SU-DHL-6 (cell line): ENCODE measurements around the gene RBM34.

Experiments
- H2AFZ ChIP-seq: fragments of 200-600 bp; sonication (generic); 2 replicates; pipeline ENCODE4 v1.6.1; 2014; ENCODE audit warnings: low read depth, mild to moderate bottlenecking, moderate library complexity, mixed read lengths, antibody characterized with exemption, low read length; ENCODE audit not compliant: severe bottlenecking
- H3F3A ChIP-seq: fragments of 200-600 bp; shearing (Covaris generic); 2 replicates; pipeline ENCODE4 v1.6.0; 2016; ENCODE audit warnings: antibody characterized with exemption, mild to moderate bottlenecking; ENCODE audit not compliant: insufficient read depth
- H3K27ac ChIP-seq: fragments of 200-600 bp; sonication (generic); 2 replicates; pipeline ENCODE4 v1.5.1; 2016; ENCODE audit warnings: low read depth, mild to moderate bottlenecking, low read length, moderate library complexity, mixed read lengths
- H3K27me3 ChIP-seq: fragments of 200-600 bp; sonication (generic), shearing (Covaris generic); 2 replicates; pipeline ENCODE4 v1.6.0; 2014; ENCODE audit warnings: mild to moderate bottlenecking, low read length
- H3K36me3 ChIP-seq: fragments of 200-600 bp; sonication (generic); 2 replicates; pipeline ENCODE4 v1.6.1; 2014; ENCODE audit warnings: mild to moderate bottlenecking, low read length, mixed read lengths
- H3K4me2 ChIP-seq: fragments of 300-600, 200-600 bp; shearing (Covaris generic), sonication (generic); 2 replicates; pipeline ENCODE4 v1.6.0; 2014; ENCODE audit warnings: low read length, low read depth, mild to moderate bottlenecking; ENCODE audit not compliant: poor library complexity, severe bottlenecking
- H3K4me3 ChIP-seq: fragments of 200-600 bp; sonication (generic); 2 replicates; pipeline ENCODE4 v1.5.1; 2014; ENCODE audit warnings: antibody characterized with exemption, low read length, mild to moderate bottlenecking, mixed read lengths; ENCODE audit not compliant: insufficient read depth, poor library complexity, severe bottlenecking
- H3K79me2 ChIP-seq: fragments of 200-600 bp; sonication (generic); 2 replicates; pipeline ENCODE4 v1.6.1; 2014; ENCODE audit warnings: mild to moderate bottlenecking, low read length, moderate library complexity; ENCODE audit not compliant: insufficient read depth
- H3K9ac ChIP-seq: fragments of 200-600 bp; sonication (generic); 2 replicates; pipeline ENCODE4 v1.7.0; 2014; ENCODE audit warnings: mild to moderate bottlenecking, low read length
- H3K9me2 ChIP-seq: fragments of 200-600 bp; sonication (generic); replicated peaks from 2 replicates; pipeline ENCODE4 v1.6.1; 2014; ENCODE audit warnings: low read length; ENCODE audit not compliant: insufficient read depth
- H3K9me3 ChIP-seq: fragments of 200-600 bp; sonication (generic); 2 replicates; pipeline ENCODE4 v1.6.1; 2014; ENCODE audit warnings: low read length, mixed read lengths; ENCODE audit not compliant: insufficient read depth
- H4K20me1 ChIP-seq: fragments of 200-600 bp; sonication (generic); 2 replicates; pipeline ENCODE4 v1.6.1; 2014; ENCODE audit warnings: low read depth, mild to moderate bottlenecking, antibody characterized with exemption, low read length, moderate library complexity, mixed read lengths
- EZH2phosphoT487 ChIP-seq: fragments of 200-600 bp; sonication (generic), shearing (Covaris generic); conservative IDR thresholded peaks from 2 replicates; pipeline ENCODE4 v1.6.1; 2018; ENCODE audit warnings: mild to moderate bottlenecking, antibody characterized with exemption, low read length, moderate library complexity, mixed read lengths
- TF ChIP-seq, protein P1 (sequence below): fragments of 200-600 bp; sonication (generic); IDR thresholded peaks from one replicate; pipeline ENCODE4 v1.5.1; 2017; ENCODE audit warnings: antibody characterized with exemption, mild to moderate bottlenecking, low read length, moderate library complexity; ENCODE audit not compliant: insufficient read depth, poor library complexity, severe bottlenecking

The RBM34 gene

DNA sequence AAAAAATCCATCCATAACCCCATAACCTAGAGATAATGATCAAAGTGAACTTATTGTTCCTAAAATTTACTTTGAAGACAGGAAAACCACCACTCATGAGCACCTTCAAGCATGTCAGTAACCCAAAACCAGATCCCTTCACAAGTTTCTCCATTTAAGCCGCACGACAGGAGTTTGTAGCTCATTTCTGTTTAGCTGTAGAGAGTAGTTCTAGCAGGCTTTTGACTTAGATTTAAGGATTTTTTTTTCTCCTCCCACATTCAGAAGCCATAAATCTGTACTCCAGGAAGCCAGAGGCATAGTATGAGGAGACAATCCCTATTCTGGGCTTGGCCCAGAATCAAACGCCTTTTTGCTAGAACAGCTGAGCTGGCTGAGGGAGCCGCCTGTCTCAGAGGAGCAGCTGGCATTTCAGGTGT, 58.0 kb downstream of the RBM34 start:
- no peaks in the 10 kb centered on the region for H3K9me2 ChIP-seq
- H3K27ac ChIP-seq = no peak overlapping the region
- H3K9me3 ChIP-seq = no peaks in the 10 kb centered on the region
- no peak overlapping the region for H3K9ac ChIP-seq
- H3F3A ChIP-seq = peaks cover 33% of the 10 kb centered on the region
- no peaks in the 10 kb centered on the region for H4K20me1 ChIP-seq
- no peaks in the 10 kb centered on the region for H3K36me3 ChIP-seq
- TF ChIP-seq, protein P1, sequence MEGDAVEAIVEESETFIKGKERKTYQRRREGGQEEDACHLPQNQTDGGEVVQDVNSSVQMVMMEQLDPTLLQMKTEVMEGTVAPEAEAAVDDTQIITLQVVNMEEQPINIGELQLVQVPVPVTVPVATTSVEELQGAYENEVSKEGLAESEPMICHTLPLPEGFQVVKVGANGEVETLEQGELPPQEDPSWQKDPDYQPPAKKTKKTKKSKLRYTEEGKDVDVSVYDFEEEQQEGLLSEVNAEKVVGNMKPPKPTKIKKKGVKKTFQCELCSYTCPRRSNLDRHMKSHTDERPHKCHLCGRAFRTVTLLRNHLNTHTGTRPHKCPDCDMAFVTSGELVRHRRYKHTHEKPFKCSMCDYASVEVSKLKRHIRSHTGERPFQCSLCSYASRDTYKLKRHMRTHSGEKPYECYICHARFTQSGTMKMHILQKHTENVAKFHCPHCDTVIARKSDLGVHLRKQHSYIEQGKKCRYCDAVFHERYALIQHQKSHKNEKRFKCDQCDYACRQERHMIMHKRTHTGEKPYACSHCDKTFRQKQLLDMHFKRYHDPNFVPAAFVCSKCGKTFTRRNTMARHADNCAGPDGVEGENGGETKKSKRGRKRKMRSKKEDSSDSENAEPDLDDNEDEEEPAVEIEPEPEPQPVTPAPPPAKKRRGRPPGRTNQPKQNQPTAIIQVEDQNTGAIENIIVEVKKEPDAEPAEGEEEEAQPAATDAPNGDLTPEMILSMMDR = no peak
- no peak for TF ChIP-seq EZH2phosphoT487
- no peak overlapping the region for H3K4me3 ChIP-seq
- no peaks in the 10 kb centered on the region for H3K27me3 ChIP-seq
- no peak overlapping the region for H3K4me2 ChIP-seq
- no peak overlapping the region for H2AFZ ChIP-seq
- no peaks in the 10 kb centered on the region for H3K79me2 ChIP-seq

DNA sequence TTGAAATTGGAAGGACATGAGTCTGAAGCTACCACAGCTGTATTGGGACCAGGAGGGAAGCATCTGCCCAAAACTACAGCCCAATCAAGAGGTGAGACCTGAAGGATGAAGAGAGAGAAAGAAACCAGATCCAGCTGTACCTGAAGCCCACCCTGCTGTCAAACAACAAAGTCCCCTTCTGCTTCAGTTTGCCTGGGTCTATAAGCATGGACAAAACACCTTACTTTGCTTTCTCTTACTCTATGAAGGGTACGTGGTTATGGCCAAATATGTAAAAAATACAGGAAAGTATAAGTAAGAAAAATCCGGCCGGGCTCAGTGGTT, 58.8 kb downstream of the RBM34 start:
- no peak for TF ChIP-seq EZH2phosphoT487
- TF ChIP-seq, protein P1 = no peak
- Histone ChIP-seq H3K4me2 (no peak overlapping the region), H3K27ac (no peak overlapping the region)

DNA sequence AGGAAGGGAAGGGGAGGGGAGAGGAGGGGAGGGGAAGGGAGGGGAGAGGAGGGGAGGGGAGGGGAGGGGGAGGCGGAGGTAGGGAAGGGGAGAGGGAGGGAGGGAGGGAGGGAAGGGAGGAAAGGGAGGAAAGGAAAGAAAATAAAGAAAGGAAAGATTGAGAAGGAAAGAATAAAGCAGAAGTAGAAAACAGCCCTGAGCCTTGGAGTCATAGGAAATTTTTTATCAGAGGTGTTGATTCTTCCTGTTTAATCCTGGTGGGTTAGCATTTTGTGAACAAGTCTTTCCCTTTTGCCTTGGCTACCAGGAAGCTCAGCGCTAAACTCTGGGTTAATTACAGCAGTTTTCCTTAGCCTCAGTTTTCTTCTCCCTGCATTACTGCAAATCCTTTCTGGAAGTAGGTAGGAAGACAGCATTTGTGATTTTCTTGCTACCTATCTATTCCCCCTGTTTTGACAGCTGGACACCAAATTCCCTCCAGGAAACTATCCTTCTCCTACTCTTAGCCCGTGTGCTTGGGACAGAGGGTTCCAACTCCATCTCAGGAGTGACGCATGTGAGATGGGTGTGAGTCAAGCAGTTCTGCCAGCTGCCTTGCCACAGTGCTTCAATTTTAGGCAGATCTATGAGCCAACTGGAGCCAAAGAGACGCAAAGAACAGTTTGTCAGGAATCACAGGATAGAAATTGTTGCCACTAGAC, 59.3 kb downstream of the RBM34 start:
- Histone ChIP-seq H3K9me3 (no peaks in the 10 kb centered on the region), H3K4me3 (no peak overlapping the region), H3K9me2 (no peaks in the 10 kb centered on the region), H3K36me3 (no peaks in the 10 kb centered on the region), H2AFZ (no peak overlapping the region), H3K27ac (no peak overlapping the region), H3K27me3 (no peaks in the 10 kb centered on the region), H3K4me2 (no peak overlapping the region), H3K79me2 (no peaks in the 10 kb centered on the region), H3F3A (peaks cover 24% of the 10 kb centered on the region), H4K20me1 (no peaks in the 10 kb centered on the region), H3K9ac (no peak overlapping the region)
- TF ChIP-seq, protein P1 = no peak
- TF ChIP-seq EZH2phosphoT487 = no peak

More for the DNA sequence above, 58.8 kb downstream of the RBM34 start:
- Histone ChIP-seq H4K20me1 (no peaks in the 10 kb centered on the region), H3K9me3 (no peaks in the 10 kb centered on the region), H3F3A (peaks cover 29% of the 10 kb centered on the region), H3K27me3 (no peaks in the 10 kb centered on the region), H2AFZ (no peak overlapping the region), H3K9me2 (no peaks in the 10 kb centered on the region), H3K36me3 (no peaks in the 10 kb centered on the region), H3K79me2 (no peaks in the 10 kb centered on the region), H3K4me3 (no peak overlapping the region), H3K9ac (no peak overlapping the region)
